NCI-H524 (cell line): ENCODE data around the gene PVALB.

ENCODE experiments used
- DNase-seq, 2 experiments: peaks; one replicate each; lab custom pipeline; 2025; lab: John Stamatoyannopoulos, UW

PVALB gene

DNA sequence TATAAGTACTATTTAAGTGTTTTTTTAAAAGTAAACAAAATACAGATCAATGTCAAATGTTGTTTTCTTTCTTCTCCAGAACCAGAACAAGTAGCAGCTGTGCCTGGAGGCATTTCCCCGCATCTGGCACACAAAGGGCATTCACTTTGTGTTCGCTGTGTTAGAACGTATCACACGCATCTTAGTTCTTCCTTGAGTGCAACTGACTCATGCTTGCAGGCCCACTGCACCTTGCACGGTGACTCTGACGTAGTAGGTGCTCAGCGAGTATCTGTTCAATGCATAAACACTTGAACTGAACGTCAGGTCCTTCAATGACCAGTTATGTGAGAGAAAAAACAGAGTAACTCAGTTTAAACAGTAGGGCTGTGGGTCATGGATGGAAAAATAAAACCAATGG, 44.4 kb downstream of the PVALB start:
- DNase-seq, result no peak

- DNase-seq, result no peak
These were observed 45.3 kb downstream of the PVALB start for GRCh38 chr22:36771356-36772063.

- DNase-seq, result no peak
These were observed 46.2 kb downstream of the PVALB start for GRCh38 chr22:36770513-36771231.

GRCh38 chr22:36769541-36770512, 47.0 kb downstream of the PVALB start:
- DNase-seq, result no peak

GRCh38 chr22:36768616-36769015, 48.2 kb downstream of the PVALB start:
- DNase-seq, result no peak

GRCh38 chr22:36768141-36768540, 48.7 kb downstream of the PVALB start:
- no peak for DNase-seq

DNA sequence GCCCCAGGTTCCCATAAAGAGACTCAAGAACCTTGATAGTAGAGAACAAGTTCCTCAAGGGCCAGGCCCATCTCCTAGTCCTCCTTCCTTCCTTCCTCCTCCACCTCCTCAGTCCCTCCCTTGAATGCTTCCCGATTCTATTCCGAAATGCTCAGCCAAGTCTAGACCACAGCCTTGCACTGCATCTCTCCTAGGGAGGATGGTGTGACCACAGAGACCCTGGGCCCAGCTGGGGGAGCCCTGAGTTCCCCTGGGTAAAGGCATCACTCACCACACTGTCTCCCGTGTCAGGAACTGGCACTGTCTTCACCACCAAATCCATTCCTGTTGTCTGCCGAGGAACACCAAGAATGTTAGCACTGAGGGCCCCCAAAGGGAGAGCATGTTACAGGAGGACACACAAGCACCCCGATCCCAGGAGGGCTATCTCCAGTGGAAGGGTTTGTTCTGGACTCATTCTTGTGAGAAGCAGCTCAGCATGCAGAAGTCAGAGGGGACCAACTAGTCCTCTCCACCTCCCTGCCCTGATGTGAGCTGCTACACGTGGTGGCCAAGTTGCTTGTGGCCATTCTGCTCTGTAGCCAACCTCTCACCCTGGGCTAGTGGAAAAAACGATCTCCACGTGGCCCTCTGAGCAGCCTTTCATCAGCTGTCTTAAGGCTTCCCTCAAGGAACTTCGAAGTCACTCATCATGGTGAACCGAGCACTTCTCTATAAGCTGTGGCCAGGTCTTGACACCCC, 49.6 kb downstream of the PVALB start:
- DNase-seq, result no peak

- DNase-seq, result no peak
These were observed 50.8 kb downstream of the PVALB start for GRCh38 chr22:36765943-36766450.

- DNase-seq, result no peak
These were observed 51.5 kb downstream of the PVALB start for GRCh38 chr22:36765131-36765942.

DNA sequence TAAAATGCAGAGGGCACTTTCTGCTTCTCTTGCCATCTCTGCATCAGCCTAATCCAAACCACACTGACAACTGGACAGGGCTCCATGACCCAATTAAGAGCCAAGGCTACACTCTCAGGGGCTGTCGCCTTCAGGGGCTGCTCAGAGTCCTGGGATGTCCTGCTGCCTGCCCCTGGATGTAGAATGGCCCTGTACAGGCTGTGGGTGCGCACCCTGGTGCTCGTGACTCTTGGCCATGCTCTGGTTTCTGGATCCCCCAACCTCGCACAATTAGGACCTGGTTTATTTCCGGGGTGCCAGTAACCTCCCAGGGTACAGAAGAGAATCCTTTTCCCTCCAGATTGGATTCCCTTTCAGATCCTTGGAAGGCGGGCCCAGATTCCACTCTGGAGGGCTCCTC, 52.2 kb downstream of the PVALB start:
- DNase-seq, result no peak

DNA sequence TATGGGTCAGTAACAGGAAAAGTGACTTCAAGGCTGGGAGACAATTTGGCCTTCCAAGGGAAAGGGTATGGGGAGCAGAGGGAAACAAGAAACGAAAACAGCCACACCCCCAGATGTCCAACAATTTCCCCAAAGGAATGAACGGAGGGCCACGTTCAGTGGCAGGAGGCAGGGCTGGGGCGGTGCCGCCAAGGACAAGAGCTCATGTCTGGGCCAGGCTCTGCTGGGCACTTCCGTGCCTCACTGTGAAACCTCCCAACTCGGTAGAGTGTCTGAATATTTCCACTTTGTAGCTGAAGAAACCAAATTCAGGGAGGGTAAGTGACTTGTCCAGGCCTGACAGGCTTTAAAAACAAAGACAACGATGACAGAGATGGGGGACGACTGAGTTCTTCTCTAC, 52.8 kb downstream of the PVALB start:
- DNase-seq, result no peak

GRCh38 chr22:36763576-36763975, 53.3 kb downstream of the PVALB start:
- no peak for DNase-seq

DNA sequence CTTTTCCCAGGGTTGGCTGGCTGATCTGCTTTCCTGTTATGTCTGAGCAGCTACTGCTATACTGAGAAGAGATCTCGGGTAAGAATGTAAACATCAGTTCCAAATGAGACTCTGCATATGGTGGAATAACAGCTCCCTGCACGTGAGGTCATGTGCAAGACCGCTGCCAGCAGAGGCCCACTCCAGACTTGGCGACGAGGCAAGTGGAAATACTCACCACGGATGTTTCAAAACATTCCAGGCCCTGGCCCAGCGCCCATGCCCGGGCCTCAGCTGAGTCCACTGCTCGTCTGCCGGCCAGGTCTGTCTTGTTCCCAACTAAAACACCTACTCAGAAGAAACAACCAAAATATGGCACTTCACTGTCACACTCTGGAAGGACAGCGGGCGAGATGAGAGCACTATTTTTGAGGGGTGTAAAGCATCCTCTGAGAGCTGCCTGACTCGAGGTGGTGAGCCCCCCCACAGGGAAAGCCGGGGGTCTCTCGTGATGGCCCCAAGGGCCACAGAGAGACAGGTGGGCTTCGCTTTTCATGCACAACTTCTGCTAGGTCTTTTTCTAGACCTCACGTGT, 54.1 kb downstream of the PVALB start:
- DNase-seq, result no peak

DNA sequence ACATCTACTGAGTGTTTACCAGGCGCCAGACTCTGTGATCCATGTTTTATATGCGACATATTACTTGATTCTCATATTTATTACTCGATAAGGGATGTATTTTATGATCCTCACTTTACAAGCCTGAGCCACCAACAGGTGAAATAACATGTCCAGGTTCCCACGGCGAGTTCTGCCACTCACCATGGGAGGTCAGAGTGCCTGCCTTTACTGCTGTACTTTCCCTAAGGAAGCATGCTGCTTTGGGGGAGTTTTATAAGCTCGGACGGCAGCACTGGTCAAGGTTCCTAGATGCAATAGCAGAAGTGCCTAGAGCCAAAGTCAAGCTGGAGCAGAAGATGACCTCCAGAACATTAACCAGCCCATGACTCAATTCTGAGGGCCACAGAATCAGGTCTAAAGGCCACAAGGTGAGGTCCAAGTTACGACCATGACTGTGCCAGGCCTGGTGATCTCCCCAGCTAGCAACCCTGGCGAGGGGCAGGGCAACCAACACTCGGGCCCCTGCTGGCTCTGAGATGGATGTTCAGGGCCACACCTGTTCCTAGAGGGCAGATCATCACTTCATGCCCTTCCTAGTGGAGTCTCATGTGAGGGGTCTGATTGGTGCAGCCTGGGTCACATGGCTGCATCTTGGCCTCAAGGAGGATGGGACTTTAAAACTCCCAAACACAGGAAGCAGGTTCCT, 55.1 kb downstream of the PVALB start:
- DNase-seq, result no peak

- no peak for DNase-seq
These were observed 56.0 kb downstream of the PVALB start for GRCh38 chr22:36760786-36761185.

DNA sequence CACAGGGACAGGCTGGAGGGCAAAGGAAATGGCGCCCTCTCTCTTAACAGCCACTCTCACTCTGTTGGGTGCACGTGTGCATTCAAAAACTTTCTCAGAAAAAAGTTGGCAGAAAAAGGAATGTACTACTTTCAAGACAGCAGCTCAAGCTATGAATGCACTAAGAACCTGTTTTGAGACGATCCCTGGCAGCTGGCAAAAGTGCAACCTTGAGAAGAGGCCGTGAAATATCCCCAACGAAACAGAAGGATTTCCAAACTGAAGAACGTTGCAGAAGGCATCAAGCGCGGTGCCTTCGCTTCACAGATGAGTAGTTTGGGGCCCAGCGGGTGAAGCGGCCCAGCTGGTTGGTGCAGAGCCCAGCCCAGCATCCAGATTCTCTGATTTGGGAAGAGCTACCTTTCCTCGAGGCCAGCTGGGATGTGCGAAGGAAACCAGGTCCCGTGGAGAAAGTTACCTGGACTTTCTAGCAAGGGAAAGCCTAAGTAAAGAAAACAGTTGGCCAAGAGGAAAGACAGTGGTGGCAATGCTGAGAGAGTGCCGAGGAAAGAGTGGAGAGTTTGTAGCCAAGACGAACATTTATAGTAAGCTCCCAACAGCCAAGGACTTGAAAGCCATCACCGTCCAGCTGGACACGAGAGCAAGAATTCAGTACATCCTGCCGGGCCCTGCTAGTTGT, 57.2 kb downstream of the PVALB start:
- DNase-seq, result no peak

DNA sequence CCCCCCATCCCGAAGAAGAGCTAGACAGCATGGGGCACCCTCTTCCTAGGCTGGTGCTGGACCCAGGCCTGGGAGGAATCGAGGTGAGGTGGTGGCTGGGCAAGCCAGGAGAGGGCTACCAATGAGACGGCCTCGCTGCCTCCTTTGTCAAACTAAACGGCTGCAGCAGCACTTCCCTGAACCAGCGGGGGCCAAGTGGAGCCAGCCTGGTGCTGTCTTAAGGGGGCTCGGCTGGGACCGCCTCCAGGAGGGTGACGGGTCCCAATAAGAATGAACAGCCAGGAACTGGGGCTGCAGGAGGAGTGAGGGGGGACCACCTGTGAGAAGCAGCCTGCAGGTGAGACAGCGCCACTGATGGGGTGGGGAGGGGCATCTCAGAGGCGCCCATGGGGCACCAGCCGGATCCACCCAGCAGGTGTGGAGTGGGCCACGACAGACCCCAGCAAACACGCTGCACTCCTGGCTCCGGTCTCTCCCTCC, 58.0 kb downstream of the PVALB start:
- DNase-seq, result no peak

DNA sequence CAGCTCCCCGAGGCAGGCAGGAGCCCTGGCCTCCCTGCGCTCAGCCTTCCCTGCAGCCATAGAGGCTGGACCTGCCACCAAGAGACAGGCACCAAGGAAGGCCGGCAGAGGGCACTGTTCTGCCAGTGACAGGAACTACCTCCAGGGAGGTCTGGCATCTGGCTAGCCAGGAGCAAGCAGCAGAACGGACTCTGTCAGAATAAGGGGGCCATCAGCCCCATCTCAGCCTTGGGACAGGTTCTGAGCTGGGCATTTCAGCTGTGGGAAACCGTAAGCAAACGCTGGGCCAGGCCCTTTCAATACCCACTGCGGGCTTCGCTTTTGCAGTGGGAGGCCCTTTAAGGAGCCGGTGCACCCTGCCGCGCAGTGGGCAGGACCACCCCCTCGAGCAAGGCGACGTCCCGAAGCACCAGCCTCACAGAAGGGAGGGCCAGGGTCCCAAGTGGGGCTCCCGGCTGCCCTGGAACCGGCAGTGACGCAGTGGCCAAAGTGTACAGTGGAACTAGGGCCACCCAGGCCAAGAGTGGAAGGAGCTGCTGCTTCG, 59.1 kb downstream of the PVALB start:
- DNase-seq, result peak; percentile 43 to 77
